NT2/D1 (cell line): Measurements from ENCODE around the gene ADGRD2.

Source experiments
- SUZ12 ChIP-seq: IDR thresholded peaks from 2 replicates; pipeline ENCODE4 v1.6.1; 2011; ENCODE audit not compliant: insufficient read length, insufficient read depth; ENCODE audit errors: extremely low read depth
- YY1 ChIP-seq: IDR thresholded peaks from 2 replicates; pipeline ENCODE4 v1.6.1; 2011; ENCODE audit not compliant: insufficient read length, insufficient read depth

DNA sequence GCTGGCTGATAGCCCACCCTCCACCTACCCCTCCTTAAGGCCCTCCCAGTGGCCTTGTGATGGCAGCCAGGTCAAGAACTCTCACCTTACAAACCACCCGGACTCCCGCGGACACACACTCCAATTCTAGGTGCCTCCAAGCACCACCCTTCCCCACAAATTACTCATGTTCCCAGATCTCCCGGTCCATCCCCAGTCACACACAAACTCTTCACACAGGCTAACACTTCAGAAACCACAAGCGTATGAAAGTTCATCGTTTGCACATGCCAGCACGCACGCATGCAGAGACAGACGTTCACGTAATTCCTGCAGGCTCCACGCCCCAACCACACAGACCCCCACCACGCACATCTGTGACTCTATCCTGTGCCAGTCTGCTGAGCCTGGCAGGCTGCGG is 39.0 kb downstream of the ADGRD2 start:
- TF ChIP-seq SUZ12: no peak
- TF ChIP-seq YY1: no peak
